Measurements from ENCODE around the gene VAC14. TPM values are rescaled to one million over a fixed set of nuclear protein-coding genes. Genes with fewer than 3 reads are reported as not detected.

VAC14 gene
- total and polyA plus RNA-seq, 4 experiments from 2014 or later, result 30.0 to 41.8 (median 39.2) TPM

DNA sequence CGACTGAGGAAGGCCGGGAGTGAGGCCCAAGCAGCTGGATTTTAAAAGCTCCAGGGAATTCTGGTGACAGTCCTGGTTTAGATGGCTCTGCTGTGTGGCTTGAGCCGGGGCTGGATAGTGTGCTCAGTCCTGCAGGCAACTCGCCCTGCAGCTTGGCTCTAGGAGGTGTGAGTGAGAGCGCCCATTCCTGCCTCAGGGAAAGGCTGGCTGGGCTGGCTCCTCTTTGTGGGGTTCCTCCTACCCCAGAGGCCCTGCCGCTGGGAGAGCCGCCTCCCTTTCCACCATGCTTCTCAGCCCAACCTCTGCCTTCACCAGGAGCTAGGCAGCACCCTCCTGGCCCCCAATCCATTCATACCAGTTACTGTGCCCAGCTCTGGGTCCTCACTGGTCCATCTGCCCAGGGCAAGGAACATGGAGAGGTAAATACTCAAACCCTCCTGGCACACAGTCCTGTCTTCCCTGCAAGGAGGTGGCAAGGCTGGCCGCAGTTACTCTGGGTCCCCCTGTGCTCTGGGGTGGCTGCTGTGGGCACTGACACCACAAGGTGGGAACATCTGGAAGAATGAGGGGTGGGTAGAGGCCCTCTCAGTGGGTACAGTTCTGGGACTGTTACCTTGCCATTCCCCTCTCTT is 47.1 kb downstream of the VAC14 start:
- H3K4me1 Mint-ChIP-seq, result peaks cover 0 to 25% (median under 1%) of the 10 kb centered on the region in 4 donors
- no peak overlapping the region for H3K4me3 Mint-ChIP-seq
- peaks cover 23 to 44% of the 10 kb centered on the region in 2 donors for H3K36me3 Mint-ChIP-seq
- H3K4me3 ChIP-seq (ENCODE audit: low read length in 2 of 2), result no peak overlapping the region
- no peaks in the 10 kb centered on the region for H3K9me3 ChIP-seq (ENCODE audit: control insufficient read depth in 1 of 2, low read length in 2 of 2)
- H3K27ac Mint-ChIP-seq, result no peak overlapping the region
- no peaks in the 10 kb centered on the region for H3K27me3 ChIP-seq (ENCODE audit: insufficient read depth, low read length)
- H3K9me3 Mint-ChIP-seq, result no peaks in the 10 kb centered on the region
- H3K27me3 Mint-ChIP-seq, result no peaks in the 10 kb centered on the region
- no peak for DNase-seq
- intact Hi-C loops (cut with micrococcal nuclease), result no loop called here
- H3K27ac ChIP-seq (ENCODE audit: low read depth, low read length), result no peak overlapping the region
- ChIA-PET POLR2A (ENCODE audit: partially characterized antibody) (no interaction called here), CTCF (ENCODE audit: partially characterized antibody) (interaction anchor here (1.4 kb wide), 1 partner anchor 18 kb away, joined by 5 read pairs; no protein-coding TSS in a partner anchor)
- peaks cover 8% of the 10 kb centered on the region for H3K36me3 ChIP-seq (ENCODE audit: insufficient read depth, low read length)
- H3K4me1 ChIP-seq (ENCODE audit: insufficient read depth, low read length), result no peaks in the 10 kb centered on the region

- Mint-ChIP-seq H3K9me3 (no peaks in the 10 kb centered on the region), H3K36me3 (peaks cover 21 to 43% of the 10 kb centered on the region in 2 donors), H3K4me1 (peaks cover 1 to 31% (median 3%) of the 10 kb centered on the region in 4 donors), H3K27me3 (no peaks in the 10 kb centered on the region), H3K4me3 (no peak overlapping the region), H3K27ac (peak overlapping the region in 1 of 7 donors; percentile 42)
- Histone ChIP-seq H3K27me3 (ENCODE audit: insufficient read depth, low read length) (no peaks in the 10 kb centered on the region), H3K36me3 (ENCODE audit: insufficient read depth, low read length) (peaks cover 7% of the 10 kb centered on the region), H3K9me3 (ENCODE audit: control insufficient read depth in 1 of 2, low read length in 2 of 2) (no peaks in the 10 kb centered on the region), H3K4me1 (ENCODE audit: insufficient read depth, low read length) (peaks cover under 1% of the 10 kb centered on the region), H3K4me3 (ENCODE audit: low read length in 2 of 2) (no peak overlapping the region), H3K27ac (ENCODE audit: low read depth, low read length) (no peak overlapping the region)
- ChIA-PET CTCF (ENCODE audit: partially characterized antibody) (interaction anchor here (1.4 kb wide), 1 partner anchor 18 kb away, joined by 5 read pairs; no protein-coding TSS in a partner anchor), POLR2A (ENCODE audit: partially characterized antibody) (no interaction called here)
- no peak for DNase-seq
- intact Hi-C loops (cut with micrococcal nuclease), result no loop called here
Measured at GRCh38 chr16:70753228-70753627, 47.7 kb downstream of the VAC14 start.

- CTCF ChIA-PET (ENCODE audit: partially characterized antibody), result interaction anchor here (1.1 to 1.4 kb wide), 2 partner anchors 18 to 19 kb away, joined by 5 read pairs; no protein-coding TSS in a partner anchor
- Histone ChIP-seq H3K9me3 (ENCODE audit: control insufficient read depth in 1 of 2, low read length in 2 of 2) (no peaks in the 10 kb centered on the region), H3K27me3 (ENCODE audit: insufficient read depth, low read length) (no peaks in the 10 kb centered on the region), H3K27ac (ENCODE audit: low read depth, low read length) (no peak overlapping the region), H3K4me3 (ENCODE audit: low read length in 2 of 2) (no peak overlapping the region), H3K4me1 (ENCODE audit: insufficient read depth, low read length) (peaks cover 9% of the 10 kb centered on the region), H3K36me3 (ENCODE audit: insufficient read depth, low read length) (peaks cover 4% of the 10 kb centered on the region)
- peaks cover 4 to 37% (median 6%) of the 10 kb centered on the region in 4 donors for H3K4me1 Mint-ChIP-seq
- H3K4me3 Mint-ChIP-seq, result no peak overlapping the region
- intact Hi-C loops (cut with micrococcal nuclease), result no loop called here
- DNase-seq, result no peak
- no peaks in the 10 kb centered on the region for H3K9me3 Mint-ChIP-seq
- H3K27me3 Mint-ChIP-seq, result no peaks in the 10 kb centered on the region
- H3K36me3 Mint-ChIP-seq, result peaks cover 21 to 38% of the 10 kb centered on the region in 2 donors
- POLR2A ChIA-PET (ENCODE audit: partially characterized antibody), result no interaction called here
- no peak overlapping the region for H3K27ac Mint-ChIP-seq
Measured at GRCh38 chr16:70752426-70752825, 48.5 kb downstream of the VAC14 start.

- H3K27ac Mint-ChIP-seq, result no peak overlapping the region
- no peak for DNase-seq
Measured at GRCh38 chr16:70751593-70751992, 49.4 kb downstream of the VAC14 start.

DNA sequence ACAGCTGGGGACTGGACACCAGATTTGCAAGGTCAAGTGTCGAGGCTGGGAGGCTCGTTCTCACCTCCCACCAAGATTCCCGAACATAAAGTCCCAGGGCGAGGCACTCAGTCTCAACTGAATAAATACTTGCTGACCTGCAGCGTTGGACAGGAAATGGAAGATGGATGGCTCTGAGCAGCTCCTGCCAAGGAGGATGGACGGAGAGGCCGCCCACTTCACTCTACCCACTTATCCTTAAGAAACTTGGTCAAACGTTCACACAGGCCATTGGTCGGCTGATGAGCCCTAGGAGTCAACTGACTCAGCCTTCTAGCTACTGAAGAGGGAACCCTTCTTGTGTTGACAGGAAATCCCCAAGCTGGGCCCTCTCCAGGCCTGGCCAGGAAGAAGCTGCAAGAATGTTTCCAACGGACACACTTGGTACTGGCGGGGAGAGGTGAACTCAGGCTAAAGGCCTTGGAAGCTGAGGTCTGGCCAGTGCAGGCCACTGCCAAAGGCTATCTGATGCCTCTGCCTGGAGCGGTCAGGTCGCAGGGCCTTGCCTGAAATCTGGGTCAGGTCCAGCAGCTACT is 50.0 kb downstream of the VAC14 start:
- Mint-ChIP-seq H3K27me3 (no peaks in the 10 kb centered on the region), H3K4me1 (peaks cover 4 to 52% (median 9%) of the 10 kb centered on the region in 4 donors), H3K4me3 (no peak overlapping the region), H3K36me3 (peaks cover 21 to 32% of the 10 kb centered on the region in 2 donors), H3K9me3 (no peaks in the 10 kb centered on the region), H3K27ac (peak overlapping the region in 1 of 7 donors; percentile 31)
- ChIA-PET POLR2A (ENCODE audit: partially characterized antibody) (no interaction called here), CTCF (ENCODE audit: partially characterized antibody) (interaction anchor here (1.0 kb wide), 1 partner anchor 20 kb away, joined by 3 read pairs; no protein-coding TSS in a partner anchor)
- Histone ChIP-seq H3K27me3 (ENCODE audit: insufficient read depth, low read length) (no peaks in the 10 kb centered on the region), H3K36me3 (ENCODE audit: insufficient read depth, low read length) (no peaks in the 10 kb centered on the region), H3K9me3 (ENCODE audit: control insufficient read depth in 1 of 2, low read length in 2 of 2) (no peaks in the 10 kb centered on the region), H3K4me3 (ENCODE audit: low read length in 2 of 2) (no peak overlapping the region), H3K27ac (ENCODE audit: low read depth, low read length) (no peak overlapping the region), H3K4me1 (ENCODE audit: insufficient read depth, low read length) (peaks cover 11% of the 10 kb centered on the region)
- no peak for DNase-seq
- intact Hi-C loops (cut with micrococcal nuclease), result no loop called here

More at GRCh38 chr16:70751593-70751992, 49.4 kb downstream of the VAC14 start:
- intact Hi-C loops (cut with micrococcal nuclease), result no loop called here
- Histone ChIP-seq H3K4me3 (ENCODE audit: low read length in 2 of 2) (no peak overlapping the region), H3K4me1 (ENCODE audit: insufficient read depth, low read length) (peaks cover 11% of the 10 kb centered on the region), H3K36me3 (ENCODE audit: insufficient read depth, low read length) (no peaks in the 10 kb centered on the region), H3K27ac (ENCODE audit: low read depth, low read length) (no peak overlapping the region), H3K9me3 (ENCODE audit: control insufficient read depth in 1 of 2, low read length in 2 of 2) (no peaks in the 10 kb centered on the region), H3K27me3 (ENCODE audit: insufficient read depth, low read length) (no peaks in the 10 kb centered on the region)
- H3K4me1 Mint-ChIP-seq, result peaks cover 4 to 46% (median 9%) of the 10 kb centered on the region in 4 donors
- no peaks in the 10 kb centered on the region for H3K9me3 Mint-ChIP-seq
- H3K27me3 Mint-ChIP-seq, result no peaks in the 10 kb centered on the region
- no peak overlapping the region for H3K4me3 Mint-ChIP-seq
- ChIA-PET POLR2A (ENCODE audit: partially characterized antibody) (no interaction called here), CTCF (ENCODE audit: partially characterized antibody) (interaction anchor here (1.1 kb wide), 1 partner anchor 19 kb away, joined by 5 read pairs; no protein-coding TSS in a partner anchor)
- peaks cover 18 to 35% of the 10 kb centered on the region in 2 donors for H3K36me3 Mint-ChIP-seq

DNA sequence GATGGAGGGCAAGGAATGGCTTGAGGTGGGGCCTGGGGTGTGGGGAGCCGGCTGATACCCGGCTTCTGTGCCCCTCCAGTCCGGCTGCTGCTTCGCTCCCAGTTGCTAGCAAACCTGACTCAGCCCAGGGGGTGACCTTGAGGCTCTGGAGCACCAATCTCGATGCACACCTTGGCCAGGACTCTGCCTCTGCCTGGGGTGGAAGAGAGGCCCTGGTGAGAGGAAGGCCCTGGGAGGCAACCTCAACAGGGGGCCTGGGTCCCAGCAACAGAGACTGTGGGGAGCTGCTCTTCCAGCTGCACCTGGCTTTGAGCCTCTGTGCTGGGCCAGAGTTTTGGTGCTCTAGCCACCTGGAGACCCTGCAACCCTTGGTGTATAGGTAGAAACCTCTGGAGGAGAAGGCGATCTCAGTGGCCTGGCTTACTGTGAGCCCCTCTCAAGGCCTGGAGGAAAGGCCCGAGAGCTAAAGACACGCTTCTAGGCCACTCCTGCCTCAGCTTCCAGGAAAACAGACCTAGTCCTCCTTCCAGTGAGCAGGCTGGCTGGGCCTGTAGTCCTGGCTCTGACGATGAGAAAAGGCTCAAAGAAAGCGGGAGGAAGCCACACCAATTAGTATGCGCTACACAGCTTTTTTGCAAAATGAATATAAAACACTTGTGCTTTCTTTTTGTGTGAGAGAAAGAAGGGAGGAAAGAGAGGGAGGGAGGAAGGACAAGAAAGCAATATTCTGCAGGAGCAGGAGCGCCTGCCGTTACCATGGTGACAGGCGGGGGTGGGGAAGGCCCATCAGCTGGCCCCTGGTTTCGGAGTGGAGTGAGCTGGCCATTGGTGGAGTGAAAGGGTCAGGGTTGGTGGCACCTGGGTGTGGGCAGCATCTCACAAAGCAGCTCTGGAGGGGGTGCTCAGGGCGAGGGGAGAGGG is 51.0 kb downstream of the VAC14 start:
- H3K27ac Mint-ChIP-seq, result peak overlapping the region in 1 of 7 donors; percentile 52
- no peaks in the 10 kb centered on the region for H3K9me3 Mint-ChIP-seq
- intact Hi-C loops (cut with micrococcal nuclease), result no loop called here
- no peak for DNase-seq
- Histone ChIP-seq H3K4me3 (ENCODE audit: low read length in 2 of 2) (no peak overlapping the region), H3K36me3 (ENCODE audit: insufficient read depth, low read length) (no peaks in the 10 kb centered on the region), H3K4me1 (ENCODE audit: insufficient read depth, low read length) (peaks cover 11% of the 10 kb centered on the region), H3K27ac (ENCODE audit: low read depth, low read length) (no peak overlapping the region), H3K9me3 (ENCODE audit: control insufficient read depth in 1 of 2, low read length in 2 of 2) (no peaks in the 10 kb centered on the region), H3K27me3 (ENCODE audit: insufficient read depth, low read length) (no peaks in the 10 kb centered on the region)
- H3K36me3 Mint-ChIP-seq, result peaks cover 28 to 34% of the 10 kb centered on the region in 2 donors
- POLR2A ChIA-PET (ENCODE audit: partially characterized antibody), result no interaction called here
- peaks cover 4 to 55% (median 9%) of the 10 kb centered on the region in 4 donors for H3K4me1 Mint-ChIP-seq
- H3K4me3 Mint-ChIP-seq, result no peak overlapping the region
- no peaks in the 10 kb centered on the region for H3K27me3 Mint-ChIP-seq
- CTCF ChIA-PET (ENCODE audit: partially characterized antibody), result interaction anchor here (1.0 to 1.3 kb wide), 2 partner anchors 21 to 22 kb away, joined by 3 to 6 read pairs; no protein-coding TSS in a partner anchor
